Left lung (tissue), 10 donors: ENCODE results near the gene UBR2. TPM values are rescaled to one million over a fixed set of nuclear protein-coding genes. Genes with fewer than 3 reads are reported as not detected.
"Not testable (repeated sequence)": the region's sequence is repeated elsewhere in the genome, so short reads cannot be mapped to it uniquely, and the experiment has no call there.

Source experiments
- ATAC-seq: fragments of 200-7000 bp; cut with Tn5 transposase; one replicate; pipeline ENCODE4 v1.9.1; 2020; ENCODE audit warnings: moderate library complexity
- DNase-seq, 4 donors: peaks; one replicate each; pipeline ENCODE4 v3.0.0-alpha.2; 2013 to 2020
- H3K27ac ChIP-seq, 2 donors: fragments of 200-600 bp; sonication (generic) in 1 of 2; one replicate each; pipeline versions ENCODE4 v1.5.0 to v1.8.0; 2020 to 2021
- H3K27me3 ChIP-seq, 2 donors: fragments of 200-600 bp; sonication (generic) in 1 of 2; one replicate each; pipeline versions ENCODE4 v1.5.0 to v1.8.0; 2020 to 2021
- H3K36me3 ChIP-seq, 2 donors: fragments of 200-600 bp; sonication (generic) in 1 of 2; one replicate each; pipeline versions ENCODE4 v1.5.0 to v1.8.0; 2020 to 2021
- H3K4me1 ChIP-seq, 2 donors: fragments of 200-600 bp; one replicate each; pipeline ENCODE4 v1.8.0; 2021
- H3K4me3 ChIP-seq, 2 donors: fragments of 200-600 bp; sonication (generic) in 1 of 2; one replicate each; pipeline versions ENCODE4 v1.5.0 to v1.8.0; 2020 to 2021; ENCODE audit warnings: mild to moderate bottlenecking in 1 of 2
- H3K9me3 ChIP-seq, 2 donors: fragments of 200-600 bp; sonication (generic) in 1 of 2; one replicate each; pipeline versions ENCODE4 v1.5.0 to v1.8.0; 2020 to 2021
- intact Hi-C, 2 donors: fragments of 100-400 bp; cut with DNase I; formaldehyde crosslinking; loops; one replicate each; pipeline versions ENCODE4 v1.11.2 to v1.14.2; 2022
- polyA plus RNA-seq, 6 donors: library from polyadenylated mRNA; unstranded; fragments of 120-200 nt; gene quantifications; one replicate each; pipeline ENCODE4 v1.2.1, GENCODE V29; 2013; ENCODE audit not compliant: insufficient read length in 6 of 6
- total RNA-seq, 2 donors: library from RNA; stranded (reverse); fragmentation: NEBNext Ultra II Directional; extraction: Animal tissue kit (Norgen Biotek cat#: 25700); gene quantifications; one replicate each; pipeline ENCODE4 v1.2.1, GENCODE V29; 2021
- TF ChIP-seq, protein P1 (sequence below), 2 donors: fragments of 200-600 bp; sonication (generic) in 1 of 2; IDR thresholded peaks; one replicate each; pipeline versions ENCODE4 v1.5.0 to v1.8.0; 2021; ENCODE audit warnings: antibody characterized with exemption in 2 of 2
- donor health status: DM: no; HTN: yes; CAD: no.
- donor health status: DM: no; HTN: no; CAD: no.

UBR2 gene
- total and polyA plus RNA-seq, 8 donors: 27.9 to 34.6 (median 29.3) TPM

DNA sequence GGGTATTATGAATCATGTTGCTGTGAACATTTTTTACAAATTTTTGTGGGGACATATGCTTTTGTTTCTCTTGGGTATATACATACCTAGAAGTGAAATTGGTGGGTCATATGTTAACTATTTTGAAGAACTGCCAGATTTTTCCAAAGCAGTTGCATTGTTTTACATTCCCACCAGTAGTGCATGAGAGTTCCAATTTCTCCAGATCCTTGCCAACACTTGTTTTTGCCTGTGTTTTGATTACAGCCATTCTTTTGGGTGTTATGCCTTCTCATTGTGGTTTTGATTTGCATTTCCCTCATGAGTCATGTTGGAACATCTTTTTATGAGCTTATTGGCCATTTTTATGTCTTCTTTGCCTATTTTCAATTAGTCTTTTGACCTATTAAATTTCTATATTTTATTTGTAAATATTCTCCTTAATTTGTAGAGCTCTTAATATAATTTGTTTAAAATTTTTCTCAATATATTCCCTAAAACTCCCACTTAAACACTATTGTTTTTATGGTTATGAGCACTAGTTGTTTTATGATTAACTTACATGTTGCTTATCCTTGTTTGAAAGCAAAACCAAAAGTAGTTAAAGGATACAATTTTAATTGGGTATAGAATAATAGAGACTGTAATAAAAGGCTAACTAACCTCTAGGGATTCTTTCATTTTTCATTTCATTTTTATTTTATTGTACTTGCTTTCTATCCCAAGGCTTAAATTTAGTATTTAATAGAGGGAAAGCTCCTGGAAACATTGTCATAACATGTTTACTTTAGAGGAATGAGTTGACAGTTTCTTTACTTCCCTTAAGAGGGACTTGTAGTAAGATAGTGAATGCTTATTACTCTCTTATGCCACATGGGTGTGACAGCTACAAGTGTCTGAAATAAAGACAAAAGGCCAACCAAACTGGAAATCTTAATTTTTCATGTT lies 5.5 kb downstream of the UBR2 start:
- Histone ChIP-seq H3K27me3 (no peaks in the 10 kb centered on the region), H3K4me1 (peaks cover 5 to 81% of the 10 kb centered on the region in 2 donors), H3K36me3 (peaks cover 0 to 8% of the 10 kb centered on the region in 2 donors), H3K9me3 (no peaks in the 10 kb centered on the region), H3K27ac (peak overlapping the region; percentile 8 to 81), H3K4me3 (no peak overlapping the region)
- ATAC-seq (peak; percentile 39), DNase-seq (no peak)
- TF ChIP-seq, protein P1, sequence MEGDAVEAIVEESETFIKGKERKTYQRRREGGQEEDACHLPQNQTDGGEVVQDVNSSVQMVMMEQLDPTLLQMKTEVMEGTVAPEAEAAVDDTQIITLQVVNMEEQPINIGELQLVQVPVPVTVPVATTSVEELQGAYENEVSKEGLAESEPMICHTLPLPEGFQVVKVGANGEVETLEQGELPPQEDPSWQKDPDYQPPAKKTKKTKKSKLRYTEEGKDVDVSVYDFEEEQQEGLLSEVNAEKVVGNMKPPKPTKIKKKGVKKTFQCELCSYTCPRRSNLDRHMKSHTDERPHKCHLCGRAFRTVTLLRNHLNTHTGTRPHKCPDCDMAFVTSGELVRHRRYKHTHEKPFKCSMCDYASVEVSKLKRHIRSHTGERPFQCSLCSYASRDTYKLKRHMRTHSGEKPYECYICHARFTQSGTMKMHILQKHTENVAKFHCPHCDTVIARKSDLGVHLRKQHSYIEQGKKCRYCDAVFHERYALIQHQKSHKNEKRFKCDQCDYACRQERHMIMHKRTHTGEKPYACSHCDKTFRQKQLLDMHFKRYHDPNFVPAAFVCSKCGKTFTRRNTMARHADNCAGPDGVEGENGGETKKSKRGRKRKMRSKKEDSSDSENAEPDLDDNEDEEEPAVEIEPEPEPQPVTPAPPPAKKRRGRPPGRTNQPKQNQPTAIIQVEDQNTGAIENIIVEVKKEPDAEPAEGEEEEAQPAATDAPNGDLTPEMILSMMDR (IDR thresholded peaks at IDR 0.05): no peak
- intact Hi-C loops: no loop called here

DNA sequence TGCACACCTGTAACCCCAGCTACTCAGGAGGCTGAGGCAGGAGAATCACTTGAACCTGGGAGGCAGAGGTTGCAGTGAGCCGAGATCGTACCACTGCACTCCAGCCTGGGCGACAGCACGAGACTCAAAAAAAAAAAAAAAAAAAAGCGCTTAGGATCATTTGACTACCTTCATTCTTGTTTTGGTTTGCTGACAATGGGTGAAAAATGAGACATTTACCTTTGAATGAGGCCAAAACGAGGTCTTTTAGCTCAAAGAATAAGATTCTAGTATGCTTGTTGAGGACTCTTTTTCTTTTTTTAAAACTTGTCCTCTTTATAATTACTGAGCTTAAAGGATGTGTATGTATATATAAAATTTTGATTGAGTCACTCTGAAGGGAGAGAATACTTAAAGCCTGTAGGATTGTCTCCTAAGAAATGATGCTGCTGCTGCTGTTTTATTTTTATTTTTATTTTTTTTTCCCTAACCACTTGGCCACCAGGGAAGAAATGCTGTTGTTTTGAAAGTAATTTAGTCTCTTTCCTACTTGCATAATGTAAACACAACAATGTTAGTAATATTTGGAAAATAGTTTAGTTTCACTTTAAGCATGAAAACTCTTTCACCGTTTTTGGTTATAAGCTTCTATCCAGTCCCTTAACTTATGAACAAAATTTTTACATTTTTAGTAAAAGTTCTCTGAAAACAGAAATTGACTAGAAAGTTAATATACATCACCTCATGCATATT lies 7.9 kb downstream of the UBR2 start:
- Histone ChIP-seq H3K27ac (peak overlapping the region in 1 of 2 donors; percentile 76), H3K4me1 (peaks cover 5 to 73% of the 10 kb centered on the region in 2 donors), H3K36me3 (peaks cover 0 to 27% of the 10 kb centered on the region in 2 donors), H3K4me3 (no peak overlapping the region), H3K9me3 (no peaks in the 10 kb centered on the region), H3K27me3 (no peaks in the 10 kb centered on the region)
- intact Hi-C loops: no loop called here
- ATAC-seq (no peak), DNase-seq (no peak)
- TF ChIP-seq, protein P1 (IDR thresholded peaks at IDR 0.05): no peak

DNA sequence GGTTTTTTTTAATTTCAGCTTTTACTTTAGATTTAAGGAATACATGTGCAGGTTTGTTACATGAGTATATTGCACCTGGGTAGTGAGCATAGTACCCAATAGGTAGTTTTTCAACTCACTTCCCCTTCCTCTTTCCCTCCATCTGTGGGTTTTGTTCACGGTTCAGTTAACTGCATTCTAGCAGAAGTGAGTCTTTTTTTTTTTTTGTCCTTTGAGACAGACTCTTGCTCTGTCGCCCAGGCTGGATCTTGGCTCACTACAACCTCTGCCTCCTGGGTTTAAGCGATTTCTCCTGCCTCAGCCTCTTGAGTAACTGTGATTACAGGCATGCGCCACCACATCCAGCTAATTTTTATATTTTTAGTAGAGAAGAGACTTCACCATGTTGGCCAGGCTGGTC lies 8.7 kb downstream of the UBR2 start:
- Histone ChIP-seq H3K27ac (peak overlapping the region in 1 of 2 donors; percentile 76), H3K9me3 (no peaks in the 10 kb centered on the region), H3K4me3 (no peak overlapping the region), H3K27me3 (no peaks in the 10 kb centered on the region), H3K4me1 (peaks cover 5 to 66% of the 10 kb centered on the region in 2 donors), H3K36me3 (peaks cover 0 to 28% of the 10 kb centered on the region in 2 donors)
- TF ChIP-seq, protein P1 (IDR thresholded peaks at IDR 0.05): no peak
- DNase-seq: no peak
- intact Hi-C loops: no loop called here
- no peak for ATAC-seq

DNA sequence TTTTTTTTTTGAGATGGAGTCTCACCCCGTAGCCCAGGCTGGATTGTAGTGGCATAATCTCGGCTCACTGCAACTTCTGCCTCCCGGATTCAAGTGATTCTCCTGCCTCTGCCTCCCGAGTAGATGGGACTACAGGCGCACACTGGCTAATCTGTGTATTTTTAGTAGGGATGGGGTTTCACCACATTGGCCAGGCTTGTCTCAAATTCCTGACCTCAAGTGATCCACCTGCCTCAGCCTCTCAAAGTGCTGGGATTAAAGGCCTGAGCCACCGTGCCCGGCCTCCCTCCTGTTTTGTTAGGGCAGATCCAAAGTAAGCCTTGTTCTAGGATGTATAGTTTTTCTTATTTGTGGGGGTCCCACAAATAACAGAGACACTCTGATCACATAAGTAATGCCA lies 12.7 kb downstream of the UBR2 start:
- ATAC-seq, H3K9me3 ChIP-seq, intact Hi-C loops, H3K27me3 ChIP-seq, H3K4me3 ChIP-seq, DNase-seq, H3K27ac ChIP-seq: not testable (repeated sequence)
- Histone ChIP-seq H3K36me3 (peaks cover 0 to 32% of the 10 kb centered on the region in 2 donors), H3K4me1 (peaks cover 0 to 33% of the 10 kb centered on the region in 2 donors)

DNA sequence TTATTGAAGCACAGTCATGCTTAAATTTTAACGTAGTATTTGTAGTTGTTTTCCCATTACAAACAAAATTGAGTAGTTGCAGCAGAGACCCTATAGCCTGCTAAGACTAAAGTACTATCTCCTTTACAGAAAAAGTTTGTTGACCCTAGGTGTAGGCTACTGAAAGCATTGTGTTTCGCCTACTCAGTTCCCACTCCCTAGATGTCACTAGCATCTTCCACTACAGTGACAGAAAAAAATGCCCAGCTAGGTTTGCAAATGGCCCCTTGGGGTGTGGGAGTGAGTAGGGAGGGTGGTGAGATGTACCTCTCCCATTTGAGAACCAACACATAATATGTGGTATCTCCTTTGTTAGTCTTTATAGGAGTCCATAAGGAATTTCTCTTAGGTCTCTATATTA lies 34.5 kb downstream of the UBR2 start:
- peaks cover 0 to 14% of the 10 kb centered on the region in 2 donors for H3K36me3 ChIP-seq
- H3K4me1 ChIP-seq: peaks cover 0 to 17% of the 10 kb centered on the region in 2 donors
- intact Hi-C loops: no loop called here
- H3K27me3 ChIP-seq: no peaks in the 10 kb centered on the region
- TF ChIP-seq, protein P1 (IDR thresholded peaks at IDR 0.05): no peak
- no peaks in the 10 kb centered on the region for H3K9me3 ChIP-seq
- ATAC-seq: no peak
- DNase-seq: no peak
- H3K27ac ChIP-seq: no peak overlapping the region
- no peak overlapping the region for H3K4me3 ChIP-seq
